ENCODE measurements around the gene MBTD1. TPM values are rescaled to one million over a fixed set of nuclear protein-coding genes. Genes with fewer than 3 reads are reported as not detected.
A peak's percentile ranks its signal among the peaks of the same experiment; 100 is the strongest.

Gene MBTD1
- total and polyA plus RNA-seq, 9 of the 15 experiments (the other 6 are each of a cell fraction or from before 2014, with no cell fraction given) = 2.1 to 26.3 (median 13.3) TPM

DNA sequence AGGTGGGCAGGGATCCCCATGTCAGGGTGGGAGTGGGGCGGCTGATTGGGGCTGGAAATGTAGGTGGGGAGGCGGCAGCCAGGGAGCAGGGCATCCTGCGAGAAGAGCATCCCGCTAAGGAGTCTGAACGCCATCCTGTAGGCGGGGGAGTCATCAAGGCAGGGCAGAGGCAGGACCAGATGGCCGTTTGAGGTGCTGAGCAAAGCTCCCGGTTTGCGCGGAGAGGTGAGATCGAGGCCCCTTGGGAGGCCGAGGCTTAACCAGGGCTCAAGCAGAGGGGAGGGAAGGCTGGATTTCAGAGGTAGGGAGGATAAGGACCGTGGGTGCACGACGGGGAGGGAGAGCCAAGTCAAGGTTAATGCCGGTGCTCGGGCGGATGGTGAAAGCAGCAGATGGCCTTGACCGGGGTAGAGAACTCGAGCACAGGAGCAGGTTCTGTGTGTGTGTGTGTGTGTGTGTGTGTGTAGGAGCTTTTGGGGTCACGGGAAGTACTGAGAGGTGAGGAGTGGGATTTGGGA is 94.1 kb downstream of the MBTD1 start:
- DNase-seq (ENCODE audit: extremely low read depth in 1 of 4, low spot score in 3 of 4) (peak in 3 of 4 experiments; percentile 25 to 54 (median 42)), FAIRE-seq (no peak), ATAC-seq (peak; percentile 48)
- Histone ChIP-seq H3K4me1 (replicated peaks in 1 of 2; ENCODE audit: control insufficient read depth in 2 of 2, insufficient read depth in 2 of 2, low read length in 2 of 2) (peaks cover 6 to 33% of the 10 kb centered on the region in 2 experiments; a peak in 4 of 5 replicates), H3K36me3 (ENCODE audit: control insufficient read depth, insufficient read depth, low read length) (peaks cover 70% of the 10 kb centered on the region), H3K4me2 (ENCODE audit: insufficient read depth, low read length) (peak overlapping the region; percentile 99), H3K4me3 (peak overlapping the region; percentile 94), H3K9me1 (ENCODE audit: control insufficient read depth, insufficient read depth, low read length) (peaks cover 4% of the 10 kb centered on the region), H2AFZ (ENCODE audit: low read depth, low read length) (peak overlapping the region; percentile 97), H3K27me3 (ENCODE audit: control insufficient read depth in 2 of 2, insufficient read depth in 2 of 2, low read length in 2 of 2) (no peaks in the 10 kb centered on the region), H3K27ac (ENCODE audit: extremely low read depth, low read depth, low read length) (peak overlapping the region; percentile 92), H4K20me1 (replicated peaks; ENCODE audit: control insufficient read depth, insufficient read depth, low read length) (no peaks in the 10 kb centered on the region), H3K9ac (ENCODE audit: insufficient read depth in 1 of 2, low read depth in 2 of 2, low read length in 2 of 2) (peak overlapping the region; percentile 97 to 98), H3K79me2 (ENCODE audit: control insufficient read depth, insufficient read depth, low read length) (peaks cover 39% of the 10 kb centered on the region), H3K9me3 (replicated peaks; ENCODE audit: control insufficient read depth, insufficient read depth, low read depth, low read length) (no peaks in the 10 kb centered on the region)
- in situ Hi-C loops (cut with MboI) = no loop called here
- intact Hi-C loops (cut with micrococcal nuclease) = loop anchor here (5.0 kb wide), 2 partner anchors 97 to 298 kb away; partner anchors contain the start of genes MBTD1, TOB1 and UTP18
- WGBS (ENCODE audit: insufficient coverage, low coverage, missing lambda C conversion rate) = 5% methylated on average over 21 of the region's 21 CpGs
- no TSS peak for BruUV-seq (replicated peaks)
- POLR2A ChIA-PET = interaction anchor here (0.6 to 2.1 kb wide), 4 partner anchors 11 to 406 kb away, joined by 3 to 8 read pairs (median 4); partner anchors contain the start of gene NME1
- CTCF ChIA-PET (ENCODE audit: low intra/inter-chr PET ratio) = interaction anchor here (1.3 to 1.6 kb wide), 2 partner anchors 13 to 165 kb away, joined by 4 to 7 read pairs; partner anchors contain the start of gene NME1
- TF ChIP-seq ZNF224 (CRISPR knock-in tag; IDR thresholded peaks at IDR 0.05) (no peak), PTTG1 (tag; IDR thresholded peaks at IDR 0.05; ENCODE audit: low read depth) (no peak), ZNF140 (CRISPR knock-in tag; IDR thresholded peaks at IDR 0.05) (no peak), BRCA1 (IDR thresholded peaks at IDR 0.05) (no peak), BRCA1 (CRISPR knock-in tag; IDR thresholded peaks at IDR 0.05) (no peak), TAF1 (IDR thresholded peaks at IDR 0.05; ENCODE audit: control insufficient read depth, extremely low read depth, insufficient read depth, low read length, severe bottlenecking) (no peak), MECOM (CRISPR knock-in tag; IDR thresholded peaks at IDR 0.05) (no peak), XRCC5 (IDR thresholded peaks at IDR 0.05; ENCODE audit: low read depth, low read length) (0 out of 2 replicates have a peak, but pooled peaks have one; percentile 5), NBN (IDR thresholded peaks at IDR 0.05; ENCODE audit: low read depth) (peak; percentile 76; the same call in 1 of the 2 replicates), GABPB2 (CRISPR knock-in tag; conservative IDR thresholded peaks at IDR 0.05) (no peak), U2AF1 (optimal IDR thresholded peaks at IDR 0.05; ENCODE audit: low read depth, low read length) (no peak), SMARCE1 (IDR thresholded peaks at IDR 0.05) (peak; percentile 77), ZNF146 (CRISPR knock-in tag; IDR thresholded peaks at IDR 0.05; ENCODE audit: unreplicated experiment) (no peak), ARNT (IDR thresholded peaks at IDR 0.05) (peak; percentile 25 to 48; a peak in 1 of 4 replicates), HLTF (IDR thresholded peaks at IDR 0.05) (peak; percentile 89), FOS (IDR thresholded peaks at IDR 0.05; ENCODE audit: extremely low read depth, insufficient read length) (no peak), BCL6 (CRISPR knock-in tag; IDR thresholded peaks at IDR 0.05) (no peak), PHF21A (IDR thresholded peaks at IDR 0.05; ENCODE audit: borderline replicate concordance, low read depth) (no peak)
- TF ChIP-seq, protein P1, sequence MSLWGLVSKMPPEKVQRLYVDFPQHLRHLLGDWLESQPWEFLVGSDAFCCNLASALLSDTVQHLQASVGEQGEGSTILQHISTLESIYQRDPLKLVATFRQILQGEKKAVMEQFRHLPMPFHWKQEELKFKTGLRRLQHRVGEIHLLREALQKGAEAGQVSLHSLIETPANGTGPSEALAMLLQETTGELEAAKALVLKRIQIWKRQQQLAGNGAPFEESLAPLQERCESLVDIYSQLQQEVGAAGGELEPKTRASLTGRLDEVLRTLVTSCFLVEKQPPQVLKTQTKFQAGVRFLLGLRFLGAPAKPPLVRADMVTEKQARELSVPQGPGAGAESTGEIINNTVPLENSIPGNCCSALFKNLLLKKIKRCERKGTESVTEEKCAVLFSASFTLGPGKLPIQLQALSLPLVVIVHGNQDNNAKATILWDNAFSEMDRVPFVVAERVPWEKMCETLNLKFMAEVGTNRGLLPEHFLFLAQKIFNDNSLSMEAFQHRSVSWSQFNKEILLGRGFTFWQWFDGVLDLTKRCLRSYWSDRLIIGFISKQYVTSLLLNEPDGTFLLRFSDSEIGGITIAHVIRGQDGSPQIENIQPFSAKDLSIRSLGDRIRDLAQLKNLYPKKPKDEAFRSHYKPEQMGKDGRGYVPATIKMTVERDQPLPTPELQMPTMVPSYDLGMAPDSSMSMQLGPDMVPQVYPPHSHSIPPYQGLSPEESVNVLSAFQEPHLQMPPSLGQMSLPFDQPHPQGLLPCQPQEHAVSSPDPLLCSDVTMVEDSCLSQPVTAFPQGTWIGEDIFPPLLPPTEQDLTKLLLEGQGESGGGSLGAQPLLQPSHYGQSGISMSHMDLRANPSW (CRISPR knock-in tag; IDR thresholded peaks at IDR 0.05) = no peak
- TF ChIP-seq, protein P2, sequence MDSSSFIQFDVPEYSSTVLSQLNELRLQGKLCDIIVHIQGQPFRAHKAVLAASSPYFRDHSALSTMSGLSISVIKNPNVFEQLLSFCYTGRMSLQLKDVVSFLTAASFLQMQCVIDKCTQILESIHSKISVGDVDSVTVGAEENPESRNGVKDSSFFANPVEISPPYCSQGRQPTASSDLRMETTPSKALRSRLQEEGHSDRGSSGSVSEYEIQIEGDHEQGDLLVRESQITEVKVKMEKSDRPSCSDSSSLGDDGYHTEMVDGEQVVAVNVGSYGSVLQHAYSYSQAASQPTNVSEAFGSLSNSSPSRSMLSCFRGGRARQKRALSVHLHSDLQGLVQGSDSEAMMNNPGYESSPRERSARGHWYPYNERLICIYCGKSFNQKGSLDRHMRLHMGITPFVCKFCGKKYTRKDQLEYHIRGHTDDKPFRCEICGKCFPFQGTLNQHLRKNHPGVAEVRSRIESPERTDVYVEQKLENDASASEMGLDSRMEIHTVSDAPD (CRISPR knock-in tag; IDR thresholded peaks at IDR 0.05) = no peak
- TF ChIP-seq, protein P3, sequence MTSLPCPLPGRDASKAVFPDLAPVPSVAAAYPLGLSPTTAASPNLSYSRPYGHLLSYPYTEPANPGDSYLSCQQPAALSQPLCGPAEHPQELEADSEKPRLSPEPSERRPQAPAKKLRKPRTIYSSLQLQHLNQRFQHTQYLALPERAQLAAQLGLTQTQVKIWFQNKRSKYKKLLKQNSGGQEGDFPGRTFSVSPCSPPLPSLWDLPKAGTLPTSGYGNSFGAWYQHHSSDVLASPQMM (CRISPR knock-in tag; IDR thresholded peaks at IDR 0.05) = no peak
